T1000 (cell line): ENCODE results near the gene MEIOSIN.
"Not testable (repeated sequence)": the region's sequence is repeated elsewhere in the genome, so short reads cannot be mapped to it uniquely, and the experiment has no call there.

ENCODE experiments used
- DNase-seq: peaks from one replicate; lab custom pipeline; 2025; ENCODE audit warnings: mixed read lengths; lab: John Stamatoyannopoulos, UW

Gene MEIOSIN, protein sequence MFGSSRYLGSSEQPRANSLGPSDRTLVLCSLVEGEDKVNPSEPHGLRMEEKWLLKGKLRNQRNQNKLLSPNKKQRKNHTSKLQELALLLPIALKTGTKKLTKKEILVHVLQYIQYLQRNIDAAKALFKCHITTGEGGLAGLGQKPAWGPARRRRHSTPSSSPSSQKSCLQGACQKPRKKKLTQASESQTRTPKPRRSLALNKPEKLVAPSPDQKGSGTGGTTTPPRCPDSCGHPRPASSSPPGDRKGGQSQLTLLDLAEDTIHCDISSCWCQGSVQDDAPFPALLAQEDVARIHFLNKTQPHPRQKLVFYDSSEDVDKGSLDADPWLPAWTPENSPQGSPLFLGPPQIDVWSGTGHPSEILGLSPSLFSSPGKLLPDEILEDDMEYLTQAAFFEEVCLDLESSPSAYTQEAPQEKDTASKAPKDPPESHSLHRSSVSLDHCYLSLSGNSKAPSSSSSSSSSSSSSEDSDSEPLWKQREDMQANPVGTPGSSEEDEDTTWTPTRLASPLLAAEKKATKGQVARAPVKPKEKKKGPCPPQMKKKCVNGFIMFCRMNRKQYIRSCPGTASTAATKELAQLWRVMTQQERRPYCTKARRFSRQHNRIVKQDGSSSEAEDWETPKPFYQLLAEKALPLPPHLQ

GRCh38 chr19:45733160-45733810 is at the start of gene MEIOSIN:
MEIOSIN (plus strand) TSS chr19:45733439; CDS start chr19:45735377, 1,938 bp downstream.
- no peak for DNase-seq

DNA sequence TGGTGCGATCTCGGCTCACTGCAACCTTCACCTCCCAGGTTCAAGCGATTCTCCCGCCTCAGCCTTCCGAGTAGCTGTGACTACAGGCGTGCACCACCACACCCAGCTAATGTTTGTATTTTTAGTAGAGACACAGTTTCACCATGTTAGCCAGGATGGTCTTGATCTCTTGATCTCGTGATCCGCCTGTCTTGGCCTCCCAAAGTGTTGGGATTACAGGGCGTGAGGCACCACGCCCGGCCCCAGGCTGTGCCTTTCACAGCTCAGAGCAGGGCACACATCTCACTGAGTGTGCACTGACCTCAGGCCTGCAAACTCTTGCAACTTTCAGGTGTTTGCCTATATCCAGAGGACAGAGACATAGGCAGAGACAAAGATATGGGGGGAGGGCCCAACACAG is 48.2 kb upstream of the MEIOSIN start:
- not testable (repeated sequence) for DNase-seq

DNA sequence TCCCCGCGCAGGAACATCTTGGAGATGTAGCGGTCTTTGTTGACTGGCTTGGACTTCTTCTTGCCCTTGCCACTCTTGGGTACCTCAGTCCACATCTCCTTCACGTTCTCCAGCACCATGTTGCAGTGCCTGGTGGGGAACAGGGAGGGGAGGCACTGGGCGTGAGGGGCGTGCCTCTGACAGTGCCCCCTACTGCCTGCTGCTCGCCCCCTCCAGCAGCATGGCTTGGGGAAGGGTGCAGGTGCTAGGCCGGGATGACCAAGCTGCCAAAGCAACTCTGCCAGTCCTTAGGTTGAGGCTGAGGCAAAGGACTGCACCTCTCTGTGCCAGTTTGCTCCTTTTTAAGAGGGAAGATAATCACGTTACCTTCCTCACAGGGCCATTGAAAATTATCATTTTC is 45.6 kb upstream of the MEIOSIN start:
- DNase-seq = no peak

- DNase-seq = peak; percentile 93
These were observed 41.6 kb upstream of the MEIOSIN start, which contains the start of gene SNRPD2 for GRCh38 chr19:45691516-45692186. SNRPD2 (minus strand) TSS chr19:45691953; CDS start chr19:45691888, 65 bp downstream.

DNA sequence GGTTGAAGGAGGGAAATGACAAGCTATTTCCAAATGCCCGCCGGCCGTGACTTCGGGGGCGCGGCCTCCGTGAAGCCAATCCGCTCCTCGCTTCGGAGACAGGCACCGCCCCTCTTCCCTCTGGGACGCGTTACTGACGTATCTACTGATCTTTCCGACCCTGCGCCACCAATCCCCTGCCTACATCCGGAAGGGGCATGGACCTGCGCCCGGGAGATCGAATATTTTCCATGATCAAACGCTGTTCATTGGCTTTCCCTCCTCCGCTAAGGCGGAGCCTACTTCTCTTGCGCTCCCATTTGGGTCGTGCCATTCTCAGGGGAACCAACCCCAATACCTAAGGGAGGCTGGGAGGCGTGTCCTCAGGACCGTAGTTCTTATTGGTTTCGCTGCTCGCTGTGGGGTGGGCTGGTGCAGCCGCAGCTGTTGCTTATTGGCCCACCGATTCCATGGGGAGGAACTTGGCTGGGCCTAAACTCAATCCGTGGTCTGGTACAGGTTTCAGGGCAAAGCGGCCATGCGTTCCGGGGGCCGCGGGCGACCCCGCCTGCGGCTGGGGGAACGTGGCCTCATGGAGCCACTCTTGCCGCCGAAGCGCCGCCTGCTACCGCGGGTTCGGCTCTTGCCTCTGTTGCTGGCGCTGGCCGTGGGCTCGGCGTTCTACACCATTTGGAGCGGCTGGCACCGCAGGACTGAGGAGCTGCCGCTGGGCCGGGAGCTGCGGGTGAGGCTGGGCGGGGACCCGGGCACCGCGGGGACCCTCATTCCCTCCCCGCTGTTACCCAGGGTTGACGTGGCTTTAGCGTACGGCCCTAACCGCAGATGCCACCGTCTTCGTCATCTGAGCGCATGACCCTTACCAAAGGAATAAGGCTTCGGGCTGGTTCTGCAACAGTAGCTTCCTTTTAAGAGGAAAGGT is 40.8 kb upstream of the MEIOSIN start, which contains the start of gene QPCTL:
Gene QPCTL, plus strand, starts transcription at position 480 of the 919 bp plus-strand sequence. Its CDS starts 38 bp downstream, at position 518.
- peak; percentile 98 for DNase-seq

DNA sequence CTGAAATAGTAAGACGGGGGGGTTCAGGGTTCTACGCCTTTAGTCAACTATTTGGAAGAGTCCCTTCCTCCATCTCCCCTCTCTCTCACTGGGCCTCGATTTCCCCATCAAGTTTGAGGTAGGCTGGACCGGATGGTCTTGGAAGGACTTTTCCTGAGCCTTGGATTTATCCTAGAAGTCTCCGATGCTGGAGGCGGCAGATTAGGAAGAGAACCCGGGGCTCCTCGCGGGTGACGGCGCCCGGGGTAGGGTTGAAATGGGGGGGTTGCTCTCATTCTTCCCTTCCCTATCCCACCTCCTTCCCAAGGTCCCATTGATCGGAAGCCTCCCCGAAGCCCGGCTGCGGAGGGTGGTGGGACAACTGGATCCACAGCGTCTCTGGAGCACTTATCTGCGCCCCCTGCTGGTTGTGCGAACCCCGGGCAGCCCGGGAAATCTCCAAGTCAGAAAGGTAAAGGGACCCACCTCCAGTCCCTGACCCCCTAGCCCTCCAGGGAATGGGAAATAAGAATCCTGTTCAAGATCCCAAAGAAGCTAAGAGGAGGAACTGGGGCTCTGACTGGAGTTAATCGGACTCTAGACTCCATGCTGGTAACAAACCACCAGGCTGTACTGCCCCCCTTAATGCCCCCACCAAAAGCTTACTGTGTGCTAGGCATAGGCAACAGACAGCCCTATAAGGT is 40.0 kb upstream of the MEIOSIN start:
- DNase-seq = peak; percentile 45

DNA sequence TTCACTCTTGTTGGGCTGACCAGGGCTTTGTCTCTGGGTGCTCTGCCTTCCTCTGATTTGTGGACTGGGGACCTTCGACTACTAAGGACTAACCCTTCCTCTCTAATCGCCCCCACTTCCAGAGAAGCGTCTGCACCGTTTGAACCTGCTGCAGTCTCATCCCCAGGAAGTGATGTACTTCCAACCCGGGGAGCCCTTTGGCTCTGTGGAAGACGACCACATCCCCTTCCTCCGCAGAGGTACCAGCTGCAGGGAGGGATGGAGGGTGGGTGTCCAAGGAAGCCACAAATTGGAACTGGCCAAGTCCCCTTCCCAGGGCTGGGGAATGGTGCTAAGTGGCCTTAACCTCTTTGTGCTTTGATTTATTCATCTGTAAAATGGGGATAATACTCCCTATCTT is 31.6 kb upstream of the MEIOSIN start:
- no peak for DNase-seq

DNA sequence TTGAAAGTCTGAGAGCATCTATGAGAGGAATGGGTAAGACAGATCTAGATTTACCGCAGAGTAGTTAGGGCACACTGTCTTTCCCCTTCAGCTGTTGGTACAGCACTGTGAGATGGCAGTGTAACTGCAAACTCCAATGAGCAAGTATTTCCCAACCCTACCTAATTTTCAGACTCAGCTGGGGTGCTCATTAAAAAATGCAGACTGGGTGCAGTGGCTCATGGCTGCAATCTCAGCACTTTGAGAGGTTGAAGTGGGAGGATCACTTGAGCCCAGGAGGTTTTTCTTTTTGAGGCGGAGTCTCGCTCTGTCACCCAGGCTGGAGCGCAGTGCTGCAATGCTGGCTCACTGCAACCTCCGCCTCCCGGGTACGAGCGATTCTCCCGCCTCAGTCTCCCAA is 28.1 kb upstream of the MEIOSIN start:
- DNase-seq = no peak

- DNase-seq = no peak
These were observed 27.4 kb upstream of the MEIOSIN start for GRCh38 chr19:45705710-45706415.

DNA sequence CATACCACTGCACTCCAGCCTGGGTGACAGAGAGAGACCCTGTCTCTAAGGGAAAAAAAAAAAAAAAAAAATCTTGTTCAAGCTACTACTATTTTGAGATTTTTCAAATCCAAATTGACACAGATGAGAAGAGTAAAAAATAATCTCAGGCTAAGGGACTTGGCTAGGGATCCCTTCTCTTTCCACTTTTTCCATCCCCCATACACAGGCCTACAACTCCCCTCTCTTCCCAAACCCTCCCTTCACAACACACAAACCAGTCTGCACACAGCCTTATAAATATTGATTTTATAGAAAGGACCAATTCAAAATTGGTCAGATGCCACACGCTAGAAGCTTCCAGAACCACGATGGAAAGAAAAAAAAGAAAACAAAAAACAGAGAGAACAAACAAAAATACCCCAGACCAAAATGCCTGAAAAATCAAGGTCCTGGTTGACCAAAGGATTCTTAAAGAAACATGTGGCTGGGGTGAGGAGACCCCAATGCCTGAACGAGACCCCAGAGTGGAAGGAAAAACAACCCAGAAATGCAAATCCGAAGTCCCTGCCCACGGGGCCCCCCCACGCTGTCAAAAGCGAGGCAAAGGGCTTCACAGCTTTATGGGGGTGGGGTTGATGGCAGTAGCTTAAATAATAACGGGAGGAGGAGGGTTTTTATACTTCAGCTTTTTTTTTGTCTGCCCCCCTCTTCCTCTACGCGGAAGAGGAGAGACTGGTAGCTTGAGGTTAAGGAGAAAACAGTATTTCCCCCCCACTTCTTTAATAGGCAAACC is 22.7 kb upstream of the MEIOSIN start:
- DNase-seq = no peak

DNA sequence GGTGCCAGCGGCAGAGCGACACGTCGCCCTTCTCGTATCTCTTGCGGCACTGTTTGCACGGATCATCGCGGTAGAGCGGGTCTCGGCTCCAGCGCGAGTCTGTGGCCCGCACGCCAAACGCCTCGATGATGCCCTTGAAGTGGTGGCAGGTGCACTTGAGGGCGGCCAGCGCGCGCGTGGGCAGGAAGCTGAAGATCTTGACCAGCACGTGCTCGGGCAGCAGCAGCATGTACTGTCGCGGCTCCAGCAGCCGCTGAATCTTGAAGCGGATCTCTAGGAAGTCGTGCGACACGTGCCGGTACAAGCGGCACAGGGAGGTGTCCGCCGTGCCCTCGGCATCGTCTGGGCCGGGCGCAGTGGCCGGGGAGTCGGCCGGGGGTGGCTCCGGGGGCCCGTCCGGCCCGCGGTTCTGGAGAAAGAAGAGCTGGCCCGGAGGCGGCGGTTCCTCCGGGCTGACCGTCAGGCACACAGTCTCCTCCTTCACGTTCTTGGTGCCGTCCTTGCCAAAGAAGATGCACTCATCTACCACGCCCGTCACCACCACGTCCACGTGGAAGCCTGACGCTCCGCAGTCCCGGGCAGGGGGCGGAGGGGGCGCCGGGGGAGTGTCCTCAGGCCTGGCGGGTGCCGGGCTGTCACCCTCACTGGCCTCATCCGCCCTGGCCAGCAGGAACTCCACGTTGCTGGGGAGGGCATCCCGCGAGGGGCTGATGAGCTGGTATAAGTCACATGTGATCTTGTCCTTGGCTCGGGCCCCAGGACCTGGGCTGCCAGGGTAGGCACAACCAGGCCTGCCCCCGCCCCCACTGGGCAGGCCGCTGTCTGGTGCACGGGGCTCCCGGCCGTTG is 21.2 kb upstream of the MEIOSIN start:
- no peak for DNase-seq

- no peak for DNase-seq
These were observed 20.6 kb upstream of the MEIOSIN start for GRCh38 chr19:45712699-45713067.

GRCh38 chr19:45713141-45713540 is 20.1 kb upstream of the MEIOSIN start:
- no peak for DNase-seq

GRCh38 chr19:45715139-45715538 is 18.1 kb upstream of the MEIOSIN start:
- no peak for DNase-seq

DNA sequence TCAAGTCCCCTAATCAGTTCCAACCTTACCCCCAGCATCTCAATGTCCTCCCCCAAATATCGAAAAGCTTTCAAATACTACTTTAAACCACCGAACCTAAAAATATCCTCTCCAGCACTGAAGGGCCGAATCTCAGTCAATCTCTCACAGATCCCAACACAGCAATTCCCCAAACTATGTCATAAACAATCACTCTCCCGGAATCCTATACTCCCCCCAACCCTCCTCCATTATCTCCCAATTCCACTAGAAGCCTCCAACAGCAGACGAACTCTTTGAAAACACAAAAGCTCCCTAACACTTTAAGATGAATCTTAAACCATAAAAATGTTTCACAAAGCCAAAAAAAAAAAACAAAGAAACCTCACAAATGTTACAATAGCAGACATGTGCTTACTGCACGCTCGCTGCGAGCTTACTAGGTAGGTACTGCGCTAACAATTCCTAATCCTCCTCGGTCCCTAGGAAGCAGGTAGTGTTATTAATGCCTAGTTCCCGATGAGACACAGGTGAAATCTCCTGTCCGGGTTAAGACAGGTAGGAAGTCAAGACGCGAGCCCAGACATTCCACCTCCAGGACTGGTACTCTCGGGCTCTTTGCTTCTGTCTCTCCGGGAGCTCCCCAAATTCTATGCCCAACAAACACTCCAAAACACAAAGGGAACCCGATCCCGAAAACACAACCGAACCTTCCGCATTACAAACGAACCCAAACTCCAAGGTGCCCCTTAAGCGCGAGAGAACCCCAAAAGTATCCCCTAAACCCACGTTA is 16.7 kb upstream of the MEIOSIN start:
- no peak for DNase-seq

- DNase-seq = peak; percentile 88
These were observed 15.9 kb upstream of the MEIOSIN start for GRCh38 chr19:45717131-45717982.
